ENCODE data around the gene TMEM89. TPM values are rescaled to one million over a fixed set of nuclear protein-coding genes. Genes with fewer than 3 reads are reported as not detected.

TMEM89 gene
- total RNA-seq, 4 donors from 2014 or later: not detected

- 90% methylated on average over 12 of the region's 15 CpGs for WGBS
- H3K4me1 ChIP-seq: peaks cover 4 to 20% (median 18%) of the 10 kb centered on the region in 4 donors
- no peak overlapping the region for H3K27ac ChIP-seq (replicated peaks in 1 of 4)
- H3K9me3 ChIP-seq: no peaks in the 10 kb centered on the region
- H3K4me3 ChIP-seq: no peak overlapping the region
- no peaks in the 10 kb centered on the region for H3K36me3 ChIP-seq
- DNase-seq (ENCODE audit: extremely low spot score): no peak
- H3K27me3 ChIP-seq: peaks cover 0 to 7% (median 0%) of the 10 kb centered on the region in 4 donors
- intact Hi-C loops (cut with DNase I): no loop called here
- TF ChIP-seq POLR2AphosphoS5 (IDR thresholded peaks at IDR 0.05): no peak
- TF ChIP-seq EP300 (IDR thresholded peaks at IDR 0.05): no peak
- no peak for TF ChIP-seq CTCF (IDR thresholded peaks at IDR 0.05)
- no peak for TF ChIP-seq POLR2A (IDR thresholded peaks at IDR 0.05; ENCODE audit: low read depth)
These were observed 31.6 kb upstream of the TMEM89 start for GRCh38 chr3:48652923-48653715.

DNA sequence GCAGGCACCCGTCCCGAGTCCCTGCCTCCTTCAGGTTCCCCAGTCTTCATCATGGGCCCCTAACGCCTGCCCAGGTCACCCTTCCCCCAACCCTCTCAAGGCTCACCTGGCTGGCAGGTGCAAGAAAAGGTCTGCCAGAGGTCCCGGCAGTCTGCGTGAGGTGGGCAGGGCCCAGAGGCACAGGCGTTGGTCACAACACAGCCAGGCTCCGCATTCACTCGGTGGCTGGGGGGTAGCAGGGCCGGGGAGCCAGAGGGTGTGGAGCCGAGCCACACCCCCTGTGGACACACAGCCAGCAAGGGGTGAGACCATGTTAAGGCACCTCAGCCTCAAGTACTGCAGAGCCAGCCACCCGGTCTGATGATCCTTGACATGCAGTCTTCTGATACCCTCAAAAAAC is 30.2 kb upstream of the TMEM89 start:
- H3K4me3 ChIP-seq: no peak overlapping the region
- 98% methylated on average over 6 of the region's 11 CpGs for WGBS
- no peaks in the 10 kb centered on the region for H3K27me3 ChIP-seq
- no peaks in the 10 kb centered on the region for H3K9me3 ChIP-seq
- TF ChIP-seq EP300 (IDR thresholded peaks at IDR 0.05) (no peak), POLR2A (IDR thresholded peaks at IDR 0.05; ENCODE audit: low read depth) (no peak), CTCF (IDR thresholded peaks at IDR 0.05) (no peak), POLR2AphosphoS5 (IDR thresholded peaks at IDR 0.05) (no peak)
- intact Hi-C loops (cut with DNase I): no loop called here
- no peaks in the 10 kb centered on the region for H3K36me3 ChIP-seq
- peaks cover 4 to 16% (median 15%) of the 10 kb centered on the region in 4 donors for H3K4me1 ChIP-seq
- no peak overlapping the region for H3K27ac ChIP-seq (replicated peaks in 1 of 4)
- no peak for DNase-seq (ENCODE audit: extremely low spot score)

DNA sequence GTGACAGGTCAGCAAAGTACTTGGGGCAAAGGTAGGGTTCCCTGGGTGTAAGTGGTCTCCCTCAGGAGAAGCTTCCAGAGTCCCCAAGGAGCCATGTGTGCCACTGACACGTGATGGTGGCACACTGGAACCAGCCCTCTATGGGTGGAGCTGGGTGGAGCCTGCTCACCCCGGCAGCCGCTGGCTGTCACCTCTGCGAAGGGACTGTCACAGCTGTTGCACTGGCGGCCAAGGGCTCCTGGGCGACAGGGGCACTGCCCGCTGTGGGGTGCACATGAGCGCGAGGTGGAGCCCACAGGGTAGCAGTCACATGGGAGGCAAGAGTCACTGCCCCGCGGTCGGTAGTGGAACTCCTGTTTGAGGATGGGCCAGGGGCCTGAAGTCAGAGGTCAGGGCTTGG is 29.2 kb upstream of the TMEM89 start:
- Histone ChIP-seq H3K27ac (replicated peaks in 1 of 4) (no peak overlapping the region), H3K27me3 (no peaks in the 10 kb centered on the region), H3K36me3 (no peaks in the 10 kb centered on the region), H3K4me1 (peaks cover 0 to 5% (median 5%) of the 10 kb centered on the region in 4 donors), H3K4me3 (no peak overlapping the region), H3K9me3 (no peaks in the 10 kb centered on the region)
- intact Hi-C loops (cut with DNase I): no loop called here
- no peak for TF ChIP-seq EP300 (IDR thresholded peaks at IDR 0.05)
- no peak for TF ChIP-seq POLR2AphosphoS5 (IDR thresholded peaks at IDR 0.05)
- TF ChIP-seq CTCF (IDR thresholded peaks at IDR 0.05): no peak
- no peak for TF ChIP-seq POLR2A (IDR thresholded peaks at IDR 0.05; ENCODE audit: low read depth)
- 82% methylated on average over 9 of the region's 12 CpGs for WGBS
- DNase-seq (ENCODE audit: extremely low spot score): no peak

DNA sequence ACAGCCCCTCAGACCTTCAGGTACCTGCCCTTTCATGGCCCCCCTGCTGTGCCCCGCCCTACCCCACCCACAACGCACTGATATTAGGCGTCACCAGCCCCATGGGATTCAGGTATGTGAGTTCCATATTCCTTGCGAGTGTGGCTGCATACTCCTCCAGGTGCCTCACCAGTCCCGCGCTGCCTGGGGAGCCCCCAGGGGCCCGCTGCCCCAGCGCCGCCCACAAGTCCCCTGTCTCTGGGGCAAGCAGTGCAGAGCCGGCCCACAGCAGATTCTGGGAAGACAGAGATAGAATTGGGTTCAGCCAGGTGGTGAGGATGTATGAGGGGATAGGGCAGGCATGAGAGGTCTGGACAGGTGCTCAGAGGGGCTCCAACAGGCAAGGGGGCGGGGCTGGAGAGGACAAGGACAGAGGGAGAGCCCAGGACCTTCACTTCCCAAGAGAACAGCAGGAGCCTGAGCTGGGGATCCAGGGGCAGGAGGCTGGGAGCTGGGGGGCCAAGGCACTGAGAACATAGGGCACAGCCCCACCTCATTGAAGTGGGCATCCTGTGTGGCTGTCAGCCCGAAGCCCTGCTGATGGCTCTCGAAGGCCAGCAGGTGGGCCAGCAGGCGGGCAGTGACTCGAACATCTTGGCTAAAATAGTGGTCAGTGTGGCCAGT is 26.8 kb upstream of the TMEM89 start:
- Histone ChIP-seq H3K4me1 (no peaks in the 10 kb centered on the region), H3K27me3 (no peaks in the 10 kb centered on the region), H3K4me3 (no peak overlapping the region), H3K36me3 (no peaks in the 10 kb centered on the region), H3K27ac (replicated peaks in 1 of 4) (no peak overlapping the region), H3K9me3 (no peaks in the 10 kb centered on the region)
- WGBS: 95% methylated on average over 8 of the region's 15 CpGs
- no peak for DNase-seq (ENCODE audit: extremely low spot score)
- intact Hi-C loops (cut with DNase I): no loop called here
- no peak for TF ChIP-seq CTCF (IDR thresholded peaks at IDR 0.05)
- TF ChIP-seq EP300 (IDR thresholded peaks at IDR 0.05): no peak
- no peak for TF ChIP-seq POLR2AphosphoS5 (IDR thresholded peaks at IDR 0.05)
- TF ChIP-seq POLR2A (IDR thresholded peaks at IDR 0.05; ENCODE audit: low read depth): no peak

Data from esophagus muscularis mucosa (tissue), 4 donors.